HG03575 (cell line): ENCODE results near the gene PRRG2.

Experiments used
- ATAC-seq: cut with Tn5 transposase; IDR thresholded peaks from one replicate; pipeline ENCODE4 v1.9.1; 2021; ENCODE audit not compliant: unreplicated experiment, insufficient number of reproducible peaks, low FRiP score; ENCODE audit errors: extremely low read depth

Gene PRRG2

DNA sequence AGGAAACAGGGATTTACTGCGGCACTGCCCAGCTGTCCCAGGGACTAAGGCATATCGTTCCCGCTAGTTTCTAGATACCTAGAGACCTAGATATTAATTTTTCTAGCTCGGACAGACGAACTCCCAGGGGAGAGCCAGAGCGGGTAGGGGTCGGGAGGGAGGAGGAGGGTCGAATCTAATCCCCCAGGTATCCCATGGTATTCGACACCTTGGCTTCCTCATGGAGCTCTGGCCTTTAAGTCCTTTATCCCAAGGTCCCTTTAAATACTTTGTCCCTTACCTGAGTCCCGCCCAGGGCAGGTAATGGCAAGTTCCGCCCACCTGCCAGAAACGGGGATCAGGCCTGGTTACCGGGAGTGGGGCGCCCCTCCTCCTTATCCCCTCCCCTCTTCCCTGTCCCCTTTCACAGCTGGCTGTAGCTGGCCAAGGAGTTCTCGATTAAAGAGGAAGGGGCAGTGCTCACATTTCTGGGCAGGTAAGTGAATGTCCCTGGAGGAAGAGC, at the start of gene PRRG2:
Gene PRRG2 (plus strand): TSS at position 310 of the 502 bp plus-strand sequence. CDS start 1,904 bp downstream, outside the sequence.
- no peak for ATAC-seq

DNA sequence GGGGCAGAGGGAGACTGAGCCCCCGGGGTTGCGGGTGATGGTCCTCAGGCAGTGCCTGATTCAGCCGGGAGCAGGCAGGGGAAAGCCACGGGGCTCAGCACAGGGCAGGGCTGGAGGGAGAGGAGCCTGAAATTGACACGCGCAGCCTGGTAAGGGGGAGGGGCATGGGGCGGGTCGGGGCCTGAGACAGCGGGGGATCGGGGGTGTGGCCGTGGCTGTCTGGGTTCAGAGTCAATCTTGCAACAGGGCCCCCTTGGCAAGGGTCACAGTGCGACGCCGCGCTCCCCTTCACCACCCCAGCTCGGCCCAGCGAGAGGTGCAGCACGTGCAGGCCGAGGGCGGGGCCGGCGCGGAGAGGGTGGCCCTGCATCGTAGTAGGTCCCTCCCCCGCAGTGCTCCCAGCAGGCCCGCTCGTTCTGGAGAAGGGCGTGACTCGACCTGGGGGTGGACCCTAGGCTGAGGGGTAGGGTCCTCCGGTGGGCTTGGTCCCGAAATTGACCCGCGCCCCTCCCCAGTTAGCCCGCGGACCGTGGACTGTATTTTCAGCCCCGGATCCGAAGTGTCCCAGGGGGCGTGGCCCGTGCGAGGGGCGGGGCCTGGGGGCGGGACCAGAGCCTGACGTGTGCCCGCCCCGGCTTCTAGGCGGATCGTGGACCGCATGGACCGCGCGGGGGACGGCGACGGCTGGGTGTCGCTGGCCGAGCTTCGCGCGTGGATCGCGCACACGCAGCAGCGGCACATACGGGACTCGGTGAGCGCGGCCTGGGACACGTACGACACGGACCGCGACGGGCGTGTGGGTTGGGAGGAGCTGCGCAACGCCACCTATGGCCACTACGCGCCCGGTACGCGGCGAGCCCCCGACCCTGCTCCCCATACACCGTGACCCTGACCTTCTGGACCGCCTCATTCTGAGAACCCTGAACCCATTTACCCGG, 47.3 kb upstream of the PRRG2 start:
- ATAC-seq = no peak

DNA sequence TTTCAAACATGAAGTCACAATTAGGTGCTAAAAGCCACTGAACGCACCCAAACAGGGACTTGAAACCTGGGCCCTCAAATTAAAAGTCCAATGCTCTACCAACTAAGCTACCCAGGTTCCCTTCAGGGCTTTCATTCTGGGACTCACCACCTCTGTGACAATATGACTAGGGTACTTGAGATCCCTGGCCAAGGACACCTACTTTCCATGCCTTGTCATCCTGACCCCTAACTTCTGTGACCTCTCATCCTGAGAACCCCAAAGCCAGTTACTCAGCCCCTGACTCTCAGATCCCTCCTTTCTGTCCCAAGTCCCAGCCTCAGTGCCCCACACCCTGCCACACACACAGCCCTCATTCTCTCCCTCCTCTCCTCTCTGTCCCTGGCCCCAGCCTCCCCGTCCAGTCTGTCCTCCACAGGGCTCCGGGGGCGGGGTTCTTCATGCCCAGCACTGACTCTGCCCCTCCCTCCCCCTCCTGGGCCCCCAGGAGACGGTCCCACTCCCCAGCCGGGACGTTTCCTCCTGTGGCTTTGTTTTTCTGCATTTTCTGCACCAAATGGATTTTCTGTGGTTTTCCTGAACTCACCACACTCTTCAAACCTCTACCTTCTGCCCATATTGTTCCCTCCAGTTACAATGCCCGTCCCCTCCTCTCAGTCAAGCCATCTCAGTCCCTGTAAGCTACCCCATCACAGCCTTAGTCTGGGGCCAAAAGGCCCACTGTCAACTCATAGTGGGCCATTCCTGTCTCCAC, 46.3 kb upstream of the PRRG2 start:
- no peak for ATAC-seq

DNA sequence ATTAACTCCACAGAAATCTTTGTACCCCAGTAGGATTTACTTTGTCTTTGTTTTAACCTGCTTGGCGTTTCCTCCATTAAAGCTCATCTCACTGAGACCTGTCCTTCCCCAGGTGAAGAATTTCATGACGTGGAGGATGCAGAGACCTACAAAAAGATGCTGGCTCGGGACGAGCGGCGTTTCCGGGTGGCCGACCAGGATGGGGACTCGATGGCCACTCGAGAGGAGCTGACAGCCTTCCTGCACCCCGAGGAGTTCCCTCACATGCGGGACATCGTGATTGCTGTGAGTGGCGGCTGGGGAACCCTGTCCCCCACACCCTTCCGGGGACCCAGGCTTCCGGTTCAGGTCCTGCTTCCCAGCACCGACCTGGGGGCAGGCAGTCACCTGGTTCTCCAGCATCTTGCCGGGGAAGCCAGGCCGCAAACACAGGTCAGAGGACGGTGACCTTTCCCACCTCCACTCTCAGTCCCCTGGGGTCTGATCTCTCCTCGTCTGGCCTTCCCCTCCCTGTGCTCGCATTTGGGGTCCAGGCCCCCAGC, 44.1 kb upstream of the PRRG2 start:
- no peak for ATAC-seq

DNA sequence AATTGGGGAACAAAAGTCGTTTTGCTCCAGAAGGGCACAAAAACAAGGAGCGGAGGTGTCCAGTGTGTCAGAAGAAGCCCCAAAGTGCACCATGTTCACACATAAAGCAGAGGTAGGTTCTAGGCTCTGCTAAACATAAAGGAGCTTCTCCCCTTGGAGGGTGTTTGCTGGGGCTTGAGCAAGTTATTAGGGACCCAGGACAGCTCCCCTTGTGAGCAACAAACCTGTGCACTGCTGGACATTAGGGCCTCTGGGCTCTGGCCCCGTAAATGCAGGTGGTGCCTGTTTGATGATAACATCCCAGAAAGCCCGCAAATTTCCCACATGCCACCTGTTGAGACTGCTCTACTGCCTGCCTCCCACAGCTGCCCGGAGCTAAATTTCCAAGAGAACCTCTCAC, 42.5 kb upstream of the PRRG2 start:
- ATAC-seq = no peak

DNA sequence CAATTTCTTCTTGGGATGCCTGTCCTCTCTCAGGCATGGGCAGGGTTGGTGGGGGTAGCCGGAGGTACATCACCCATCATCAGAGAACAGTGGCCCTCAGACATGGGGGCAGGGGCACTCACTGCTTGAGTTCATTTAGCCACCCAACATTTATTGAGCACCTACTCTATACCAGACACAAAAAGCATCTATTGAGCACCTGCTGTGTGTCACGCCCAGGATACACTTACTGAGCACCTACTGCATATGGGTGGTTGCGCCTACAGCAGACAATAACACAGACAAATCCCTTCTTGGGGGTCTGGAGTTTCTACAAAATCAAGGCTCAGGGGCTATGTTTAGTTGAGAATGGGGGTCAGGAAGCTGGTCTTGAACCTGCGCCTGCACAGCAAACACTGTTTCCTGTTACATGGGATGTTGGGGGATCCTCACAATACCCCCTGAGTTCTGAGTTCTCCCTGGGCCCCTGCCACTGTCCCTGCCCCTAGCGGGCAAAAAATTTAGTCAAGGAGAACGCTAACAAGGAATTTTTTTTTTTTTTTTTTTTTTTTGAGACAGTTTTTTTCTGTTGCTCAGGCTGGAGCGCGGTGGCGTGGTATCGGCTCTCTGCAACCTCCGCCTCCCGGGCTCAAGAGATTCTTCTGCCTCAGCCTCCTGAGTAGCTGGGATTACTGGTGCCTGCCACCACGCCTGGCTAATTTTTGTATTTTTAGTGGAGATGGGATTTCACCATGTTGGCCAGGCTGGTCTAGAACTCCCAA, 41.7 kb upstream of the PRRG2 start:
- ATAC-seq = no peak

DNA sequence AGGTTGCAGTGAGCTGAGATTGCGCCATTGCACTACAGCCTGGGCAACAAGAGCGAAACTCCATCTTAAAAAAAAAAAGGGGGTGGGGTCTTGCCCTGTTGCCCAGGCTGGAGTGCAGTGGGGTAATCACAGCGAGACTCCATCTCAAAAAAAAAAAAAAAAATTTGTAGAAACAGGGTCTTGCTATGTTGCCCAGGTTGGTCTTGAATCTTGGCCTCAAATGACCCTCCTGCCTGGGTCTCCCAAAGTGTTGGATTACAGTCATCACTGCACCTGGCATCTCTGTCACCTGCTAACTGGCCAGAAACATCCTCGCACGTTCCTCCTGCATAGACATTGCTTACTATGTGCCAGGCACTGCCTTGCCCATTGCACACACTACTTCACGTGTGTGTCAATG, 39.2 kb upstream of the PRRG2 start:
- ATAC-seq = no peak

DNA sequence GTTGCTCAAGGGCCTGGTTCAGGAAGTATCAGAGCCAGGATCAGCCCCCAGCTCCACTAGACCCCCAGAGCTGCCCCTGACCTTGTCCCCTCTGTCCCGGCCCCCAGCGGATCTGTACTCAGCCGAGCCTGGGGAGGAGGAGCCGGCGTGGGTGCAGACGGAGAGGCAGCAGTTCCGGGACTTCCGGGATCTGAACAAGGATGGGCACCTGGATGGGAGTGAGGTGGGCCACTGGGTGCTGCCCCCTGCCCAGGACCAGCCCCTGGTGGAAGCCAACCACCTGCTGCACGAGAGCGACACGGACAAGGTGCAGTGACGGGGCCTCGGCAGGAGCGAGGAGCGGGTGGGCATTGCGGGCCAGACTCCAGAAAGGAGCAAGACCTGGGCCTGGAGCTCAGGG, 38.7 kb upstream of the PRRG2 start:
- no peak for ATAC-seq

DNA sequence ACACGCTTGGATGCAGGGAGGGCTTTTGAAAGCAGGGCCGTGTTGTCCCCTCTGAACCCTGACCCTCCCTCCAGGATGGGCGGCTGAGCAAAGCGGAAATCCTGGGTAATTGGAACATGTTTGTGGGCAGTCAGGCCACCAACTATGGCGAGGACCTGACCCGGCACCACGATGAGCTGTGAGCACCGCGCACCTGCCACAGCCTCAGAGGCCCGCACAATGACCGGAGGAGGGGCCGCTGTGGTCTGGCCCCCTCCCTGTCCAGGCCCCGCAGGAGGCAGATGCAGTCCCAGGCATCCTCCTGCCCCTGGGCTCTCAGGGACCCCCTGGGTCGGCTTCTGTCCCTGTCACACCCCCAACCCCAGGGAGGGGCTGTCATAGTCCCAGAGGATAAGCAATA, 38.1 kb upstream of the PRRG2 start:
- no peak for ATAC-seq

DNA sequence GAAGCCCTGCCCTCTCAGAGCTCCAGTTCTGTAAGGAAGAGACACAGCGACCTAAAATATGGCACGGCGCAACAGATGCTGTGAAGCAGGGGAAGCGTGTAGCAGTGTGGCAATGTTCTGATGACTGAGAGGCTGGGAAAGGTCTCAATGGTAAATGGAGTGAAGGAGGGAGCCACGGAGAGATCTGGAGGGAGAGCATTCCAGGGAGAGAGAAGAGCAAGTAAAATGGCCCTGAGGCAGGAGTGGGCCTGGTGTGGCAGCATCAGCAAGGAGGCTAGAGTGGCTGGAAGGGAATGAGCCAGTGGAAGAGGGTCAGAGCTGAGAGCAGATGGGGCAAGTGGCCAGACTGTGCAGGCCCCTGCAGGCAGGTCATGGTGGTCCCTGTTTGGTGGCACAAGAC, 37.0 kb upstream of the PRRG2 start:
- no peak for ATAC-seq

DNA sequence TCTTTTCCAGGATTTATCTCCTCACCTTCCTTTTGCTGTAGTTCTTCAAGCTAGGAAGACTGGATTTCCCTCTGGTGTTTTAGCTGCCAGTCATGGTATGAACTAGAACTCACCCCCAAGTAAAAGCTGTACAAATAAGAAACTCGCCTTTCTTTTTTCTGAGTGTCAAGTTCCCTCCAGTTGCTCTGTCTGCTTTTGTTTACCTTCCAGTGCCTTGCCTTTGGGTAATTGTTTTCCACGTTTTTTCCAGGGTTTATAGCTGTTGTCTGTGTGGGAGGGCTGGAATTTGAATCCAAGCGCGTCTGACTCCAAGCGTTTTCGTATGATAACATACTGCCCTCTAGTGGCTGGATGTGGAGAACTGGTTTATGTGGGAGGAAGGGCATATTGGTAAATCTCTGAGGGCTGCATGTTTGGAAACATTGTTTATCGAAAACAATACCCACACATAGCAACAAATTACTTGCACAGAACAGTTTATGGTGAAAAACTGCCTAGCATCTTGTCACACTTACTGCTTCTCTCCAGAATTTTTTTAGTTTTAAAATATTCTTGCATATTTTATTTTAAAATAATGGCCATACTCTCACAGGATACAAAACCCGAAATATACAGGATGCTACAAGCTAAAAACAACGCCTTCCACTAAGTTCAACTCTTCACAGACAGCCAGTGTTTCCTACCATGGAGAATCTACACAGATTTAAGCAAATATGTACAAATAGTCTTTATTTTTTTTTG, 34.1 kb upstream of the PRRG2 start:
- no peak for ATAC-seq

DNA sequence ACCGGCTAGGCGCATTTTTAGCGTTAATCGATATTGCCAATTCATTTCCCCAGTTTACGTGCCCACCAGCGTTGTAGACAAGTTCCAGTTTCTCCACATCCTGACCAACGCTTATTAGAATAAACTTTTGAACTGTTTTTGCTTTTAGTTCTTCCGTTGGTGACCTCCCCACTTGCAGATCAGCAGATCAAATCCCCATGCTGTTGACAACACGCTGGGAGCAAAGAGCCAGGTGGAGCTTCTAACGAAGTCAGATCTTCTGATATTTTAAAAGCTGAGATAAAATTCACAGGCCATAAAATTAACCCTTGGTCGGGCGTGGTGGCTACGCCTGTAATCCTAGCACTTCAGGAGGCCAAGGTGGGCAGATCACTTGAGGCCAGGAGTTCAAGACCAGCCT, 32.1 kb upstream of the PRRG2 start:
- no peak for ATAC-seq

DNA sequence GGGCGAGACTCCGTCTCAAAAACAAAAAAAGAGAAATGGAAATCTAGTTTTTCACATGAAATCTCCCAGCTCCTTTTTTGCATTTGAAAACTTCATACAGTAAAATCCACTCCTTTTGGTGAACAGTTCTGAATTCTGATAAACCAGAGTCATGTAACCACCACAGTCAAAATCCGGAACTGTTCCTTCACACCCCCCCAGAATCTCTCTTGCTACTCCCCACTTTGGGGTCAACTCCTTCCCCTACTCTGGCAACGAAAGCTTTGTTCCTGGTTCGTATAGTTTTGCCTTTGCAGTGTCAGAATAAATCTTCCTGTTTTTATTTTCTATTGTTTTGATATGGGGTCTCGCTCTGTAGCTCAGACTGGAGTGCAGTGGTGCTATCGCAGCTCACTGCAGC, 29.6 kb upstream of the PRRG2 start:
- no peak for ATAC-seq

DNA sequence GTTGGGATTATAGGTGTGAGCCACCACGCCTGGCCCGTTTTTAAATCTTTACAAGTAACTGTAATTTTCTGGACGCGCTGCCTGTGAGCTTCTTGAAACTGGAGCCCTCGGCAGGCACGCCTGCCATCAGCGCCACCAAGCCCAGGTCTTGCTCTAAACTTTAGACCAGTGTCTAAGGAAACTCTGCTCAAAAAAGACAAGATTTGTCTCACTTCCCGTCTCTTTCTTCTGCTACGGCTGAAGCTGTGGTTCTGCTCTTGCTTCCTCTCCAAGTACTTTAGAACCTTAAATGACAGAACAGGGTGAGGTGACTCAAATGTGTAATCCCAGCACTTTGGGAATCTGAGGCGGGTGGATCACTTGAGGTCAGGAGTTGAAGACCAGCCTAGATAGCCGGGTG, 28.4 kb upstream of the PRRG2 start:
- no peak for ATAC-seq

DNA sequence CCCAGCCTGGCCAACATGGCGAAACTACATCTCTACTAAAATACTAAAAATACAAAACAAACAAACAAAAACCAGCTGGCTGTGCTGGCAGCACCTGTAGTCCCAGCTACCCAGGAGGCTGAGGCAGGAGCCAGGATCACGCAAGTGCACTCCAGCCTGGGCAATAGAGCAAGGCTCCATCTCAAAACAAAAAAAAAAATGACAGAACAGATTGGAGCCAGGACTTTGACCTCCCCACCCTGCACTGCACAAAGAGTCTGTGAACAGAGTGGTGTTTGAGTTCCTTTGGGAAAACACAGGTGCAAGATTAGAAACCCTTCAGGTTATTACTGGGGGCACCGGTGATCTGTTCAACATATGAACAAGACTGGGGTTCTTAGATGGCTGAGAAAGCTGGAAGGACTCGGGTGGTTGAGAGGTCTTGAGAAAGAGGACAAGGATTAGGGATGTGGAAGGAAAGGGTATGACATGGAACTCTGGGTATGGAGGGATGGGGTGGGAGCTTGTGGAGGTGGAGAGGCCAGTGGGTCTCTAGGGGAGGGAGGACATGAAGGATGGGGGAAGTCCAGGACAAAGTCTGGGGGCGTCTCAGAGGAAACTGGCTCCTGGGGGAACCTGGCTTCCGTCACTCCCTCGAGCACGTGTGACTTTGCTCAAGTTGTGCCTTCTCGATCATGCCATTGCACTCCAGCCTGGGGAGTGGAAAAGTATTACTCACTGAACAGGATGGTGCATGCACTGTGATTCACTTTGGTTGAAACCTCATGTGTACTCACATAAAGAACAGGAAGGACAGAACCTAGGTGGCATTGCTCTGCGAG, 27.5 kb upstream of the PRRG2 start:
- no peak for ATAC-seq

DNA sequence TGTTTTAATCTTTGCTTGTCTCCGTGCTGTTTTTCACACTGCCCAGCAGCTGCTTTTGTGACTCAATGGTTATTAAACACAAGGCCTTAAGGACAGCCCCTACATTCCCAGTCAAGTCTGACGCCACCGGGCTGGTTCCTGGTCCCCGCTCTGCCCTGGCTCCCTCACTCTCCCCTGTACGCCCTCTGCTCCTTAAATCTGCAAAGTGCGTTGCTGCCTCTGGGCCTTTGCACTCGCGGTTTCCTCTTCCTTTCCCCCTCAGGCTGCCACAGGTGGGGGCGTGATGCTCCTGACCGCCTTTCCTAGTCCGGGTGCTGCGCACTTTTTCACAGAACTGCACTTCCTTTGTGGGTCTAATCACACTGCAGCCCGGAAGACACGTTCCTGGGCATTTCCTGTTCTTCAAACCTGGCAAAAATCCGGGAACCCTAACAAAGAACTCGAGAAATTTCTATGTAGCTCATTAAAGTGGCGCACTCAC, 26.4 kb upstream of the PRRG2 start:
- ATAC-seq = no peak

DNA sequence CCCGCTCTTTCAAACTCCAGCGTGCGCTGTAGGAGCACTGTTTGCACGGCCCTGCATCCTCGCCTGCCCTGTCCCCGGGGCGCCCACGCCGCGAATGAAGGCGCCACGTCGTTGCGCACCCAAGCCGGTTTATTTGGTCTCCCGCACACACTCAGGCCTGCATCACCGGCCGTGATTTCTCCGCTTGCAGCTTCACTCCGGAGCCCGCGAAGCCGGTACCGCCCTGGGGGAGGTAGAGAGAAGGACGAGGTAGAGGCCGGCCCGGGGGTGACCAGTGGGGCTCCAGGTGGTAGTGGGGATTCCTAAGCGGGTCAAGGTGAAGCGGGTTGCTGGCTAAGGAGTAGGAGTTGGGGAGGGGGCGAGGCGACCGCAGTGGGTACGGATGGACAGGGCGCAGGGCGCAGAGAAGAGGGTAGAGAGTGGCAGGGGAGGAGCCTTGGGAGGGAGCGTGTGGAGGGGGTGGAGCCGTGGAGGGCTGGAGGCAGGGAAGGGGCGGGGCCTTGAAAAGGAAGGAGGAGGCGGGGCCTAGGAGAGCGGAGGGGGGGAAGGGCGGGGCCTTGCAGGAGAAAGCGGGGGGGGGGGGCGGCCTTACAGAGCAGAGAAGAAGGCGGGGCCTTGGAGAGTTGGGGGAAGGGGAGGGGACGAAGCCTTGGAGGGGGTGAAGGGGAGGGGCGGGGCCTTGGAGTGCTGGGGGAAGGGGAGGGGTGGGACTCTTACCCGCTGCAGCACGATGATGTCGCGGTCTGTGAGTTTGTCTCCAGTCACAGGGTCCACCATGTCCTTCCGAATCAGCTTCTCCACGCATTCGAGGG, 25.3 kb upstream of the PRRG2 start:
- no peak for ATAC-seq
